GM19452 (cell line): ENCODE measurements around the gene CLPTM1.
"Not testable (repeated sequence)": the region's sequence is repeated elsewhere in the genome, so short reads cannot be mapped to it uniquely, and the experiment has no call there.

Source experiments
- ATAC-seq: cut with Tn5 transposase; IDR thresholded peaks from one replicate; pipeline ENCODE4 v1.9.1; 2021; ENCODE audit not compliant: unreplicated experiment

Gene CLPTM1, protein sequence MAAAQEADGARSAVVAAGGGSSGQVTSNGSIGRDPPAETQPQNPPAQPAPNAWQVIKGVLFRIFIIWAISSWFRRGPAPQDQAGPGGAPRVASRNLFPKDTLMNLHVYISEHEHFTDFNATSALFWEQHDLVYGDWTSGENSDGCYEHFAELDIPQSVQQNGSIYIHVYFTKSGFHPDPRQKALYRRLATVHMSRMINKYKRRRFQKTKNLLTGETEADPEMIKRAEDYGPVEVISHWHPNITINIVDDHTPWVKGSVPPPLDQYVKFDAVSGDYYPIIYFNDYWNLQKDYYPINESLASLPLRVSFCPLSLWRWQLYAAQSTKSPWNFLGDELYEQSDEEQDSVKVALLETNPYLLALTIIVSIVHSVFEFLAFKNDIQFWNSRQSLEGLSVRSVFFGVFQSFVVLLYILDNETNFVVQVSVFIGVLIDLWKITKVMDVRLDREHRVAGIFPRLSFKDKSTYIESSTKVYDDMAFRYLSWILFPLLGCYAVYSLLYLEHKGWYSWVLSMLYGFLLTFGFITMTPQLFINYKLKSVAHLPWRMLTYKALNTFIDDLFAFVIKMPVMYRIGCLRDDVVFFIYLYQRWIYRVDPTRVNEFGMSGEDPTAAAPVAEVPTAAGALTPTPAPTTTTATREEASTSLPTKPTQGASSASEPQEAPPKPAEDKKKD

GRCh38 chr19:44954649-44955504, at the start of gene CLPTM1:
CLPTM1 (plus strand) TSS chr19:44955380; CDS start chr19:44955396, 16 bp downstream.
- ATAC-seq = peak; percentile 75

- ATAC-seq = no peak
Observed at GRCh38 chr19:44905437-44906160, 49.6 kb upstream of the CLPTM1 start, which contains the start of gene APOE. APOE (plus strand) TSS chr19:44905796; CDS start chr19:44906625, 829 bp downstream.

GRCh38 chr19:44907613-44908012, 47.6 kb upstream of the CLPTM1 start:
- ATAC-seq = no peak

DNA sequence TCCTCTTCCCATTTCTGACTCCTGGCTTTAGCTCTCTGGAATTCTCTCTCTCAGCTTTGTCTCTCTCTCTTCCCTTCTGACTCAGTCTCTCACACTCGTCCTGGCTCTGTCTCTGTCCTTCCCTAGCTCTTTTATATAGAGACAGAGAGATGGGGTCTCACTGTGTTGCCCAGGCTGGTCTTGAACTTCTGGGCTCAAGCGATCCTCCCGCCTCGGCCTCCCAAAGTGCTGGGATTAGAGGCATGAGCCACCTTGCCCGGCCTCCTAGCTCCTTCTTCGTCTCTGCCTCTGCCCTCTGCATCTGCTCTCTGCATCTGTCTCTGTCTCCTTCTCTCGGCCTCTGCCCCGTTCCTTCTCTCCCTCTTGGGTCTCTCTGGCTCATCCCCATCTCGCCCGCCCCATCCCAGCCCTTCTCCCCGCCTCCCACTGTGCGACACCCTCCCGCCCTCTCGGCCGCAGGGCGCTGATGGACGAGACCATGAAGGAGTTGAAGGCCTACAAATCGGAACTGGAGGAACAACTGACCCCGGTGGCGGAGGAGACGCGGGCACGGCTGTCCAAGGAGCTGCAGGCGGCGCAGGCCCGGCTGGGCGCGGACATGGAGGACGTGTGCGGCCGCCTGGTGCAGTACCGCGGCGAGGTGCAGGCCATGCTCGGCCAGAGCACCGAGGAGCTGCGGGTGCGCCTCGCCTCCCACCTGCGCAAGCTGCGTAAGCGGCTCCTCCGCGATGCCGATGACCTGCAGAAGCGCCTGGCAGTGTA, 46.9 kb upstream of the CLPTM1 start:
- ATAC-seq = no peak

- no peak for ATAC-seq
Observed at GRCh38 chr19:44908836-44909261, 46.3 kb upstream of the CLPTM1 start.

GRCh38 chr19:44909775-44910174, 45.4 kb upstream of the CLPTM1 start:
- ATAC-seq = no peak

DNA sequence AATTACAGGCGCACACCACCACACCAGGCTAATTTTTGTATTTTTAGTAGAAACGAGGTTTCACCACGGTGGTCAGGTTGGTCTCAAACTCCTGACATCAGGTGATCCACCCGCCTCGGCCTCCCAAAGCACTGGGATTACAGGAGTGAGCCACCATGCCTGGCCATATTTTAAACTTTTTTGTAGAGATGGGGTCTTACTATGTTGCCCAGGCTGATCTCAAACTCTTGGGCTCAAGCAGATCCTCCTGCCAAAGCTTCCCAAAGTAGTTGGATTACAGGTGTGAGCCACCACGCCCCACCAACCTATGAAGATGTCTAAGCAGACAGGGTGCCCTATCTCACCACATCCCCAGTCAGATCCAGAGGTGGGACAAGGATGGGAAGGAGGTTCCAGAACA, 43.3 kb upstream of the CLPTM1 start:
- ATAC-seq = not testable (repeated sequence)

GRCh38 chr19:44912854-44913253, 42.3 kb upstream of the CLPTM1 start:
- ATAC-seq = no peak

DNA sequence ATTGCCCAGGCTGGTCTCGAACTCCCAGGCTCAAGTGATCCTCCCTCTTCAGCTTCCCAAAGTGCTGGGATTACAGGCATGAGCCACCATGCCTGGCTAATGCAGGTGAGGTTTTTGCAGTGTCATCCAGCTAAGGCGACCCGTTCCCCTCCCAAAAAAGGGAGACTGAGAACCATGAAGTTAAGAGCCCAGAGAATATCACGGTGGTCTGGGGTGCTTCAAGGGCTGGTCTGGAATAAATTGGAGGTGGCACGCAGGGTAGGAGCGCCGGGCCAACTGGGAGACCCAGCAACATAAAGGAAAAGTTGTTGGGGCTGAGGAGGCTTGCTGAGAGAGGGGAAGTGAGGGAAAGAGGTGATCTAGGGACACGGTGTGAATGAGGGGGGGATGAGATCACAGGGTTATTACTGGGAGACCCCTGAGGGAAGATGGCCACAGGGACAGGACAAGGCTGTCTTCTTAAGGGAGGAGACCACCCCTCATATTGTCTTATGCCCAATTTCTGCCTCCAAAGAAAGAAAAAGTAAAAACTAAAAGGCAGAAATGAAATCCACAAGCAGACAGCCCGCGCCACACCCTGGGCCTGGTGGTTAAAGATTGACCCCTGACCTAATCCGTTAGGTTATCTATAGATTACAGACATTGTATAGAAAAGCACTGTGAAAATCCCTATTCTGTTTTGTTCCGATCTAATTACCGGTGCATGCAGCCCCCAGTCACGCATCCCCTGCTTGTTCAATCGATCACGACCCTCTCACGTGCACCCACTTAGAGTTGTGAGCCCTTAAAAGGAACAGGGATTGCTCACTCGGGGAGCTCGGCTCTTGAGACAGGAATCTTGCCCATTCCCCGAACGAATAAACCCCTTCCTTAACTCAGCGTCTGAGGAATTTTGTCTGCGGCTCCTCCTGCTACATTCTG, 41.4 kb upstream of the CLPTM1 start:
- ATAC-seq = not testable (repeated sequence)

DNA sequence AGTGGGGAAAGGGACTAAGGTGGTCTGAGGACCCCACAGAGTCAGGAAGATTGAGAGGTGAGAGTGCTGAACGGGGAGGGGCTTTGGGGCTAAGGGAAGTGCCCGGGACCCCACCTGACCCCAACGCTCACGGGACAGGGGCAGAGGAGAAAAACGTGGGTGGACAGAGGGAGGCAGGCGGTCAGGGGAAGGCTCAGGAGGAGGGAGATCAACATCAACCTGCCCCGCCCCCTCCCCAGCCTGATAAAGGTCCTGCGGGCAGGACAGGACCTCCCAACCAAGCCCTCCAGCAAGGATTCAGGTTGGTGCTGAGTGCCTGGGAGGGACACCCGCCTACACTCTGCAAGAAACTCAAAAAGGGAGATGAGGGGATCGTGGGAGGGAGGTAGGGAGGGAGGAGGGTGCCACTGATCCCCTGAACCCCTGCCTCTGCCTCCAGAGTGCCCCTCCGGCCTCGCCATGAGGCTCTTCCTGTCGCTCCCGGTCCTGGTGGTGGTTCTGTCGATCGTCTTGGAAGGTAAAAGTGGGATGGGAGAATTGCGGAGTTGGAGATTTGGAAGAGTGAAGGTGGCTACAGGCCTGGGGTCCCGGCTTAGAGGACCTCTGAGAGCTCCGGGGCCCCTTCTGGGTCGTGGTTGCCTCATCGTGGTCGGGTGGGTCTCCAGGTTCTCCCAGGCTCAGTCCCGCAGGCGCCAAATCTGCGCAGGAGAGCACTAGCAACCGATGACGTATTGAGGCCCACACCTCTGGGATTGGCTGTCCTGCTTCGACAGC, 40.6 kb upstream of the CLPTM1 start, which contains the start of gene APOC1:
APOC1 (plus strand) TSS at position 176 of the 774 bp plus-strand sequence; CDS start at position 460, 284 bp downstream.
- ATAC-seq = peak; percentile 97

DNA sequence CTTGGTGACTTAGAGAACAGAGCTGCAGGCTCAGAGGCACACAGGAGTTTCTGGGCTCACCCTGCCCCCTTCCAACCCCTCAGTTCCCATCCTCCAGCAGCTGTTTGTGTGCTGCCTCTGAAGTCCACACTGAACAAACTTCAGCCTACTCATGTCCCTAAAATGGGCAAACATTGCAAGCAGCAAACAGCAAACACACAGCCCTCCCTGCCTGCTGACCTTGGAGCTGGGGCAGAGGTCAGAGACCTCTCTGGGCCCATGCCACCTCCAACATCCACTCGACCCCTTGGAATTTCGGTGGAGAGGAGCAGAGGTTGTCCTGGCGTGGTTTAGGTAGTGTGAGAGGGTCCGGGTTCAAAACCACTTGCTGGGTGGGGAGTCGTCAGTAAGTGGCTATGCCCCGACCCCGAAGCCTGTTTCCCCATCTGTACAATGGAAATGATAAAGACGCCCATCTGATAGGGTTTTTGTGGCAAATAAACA, 30.9 kb upstream of the CLPTM1 start:
- ATAC-seq = no peak

DNA sequence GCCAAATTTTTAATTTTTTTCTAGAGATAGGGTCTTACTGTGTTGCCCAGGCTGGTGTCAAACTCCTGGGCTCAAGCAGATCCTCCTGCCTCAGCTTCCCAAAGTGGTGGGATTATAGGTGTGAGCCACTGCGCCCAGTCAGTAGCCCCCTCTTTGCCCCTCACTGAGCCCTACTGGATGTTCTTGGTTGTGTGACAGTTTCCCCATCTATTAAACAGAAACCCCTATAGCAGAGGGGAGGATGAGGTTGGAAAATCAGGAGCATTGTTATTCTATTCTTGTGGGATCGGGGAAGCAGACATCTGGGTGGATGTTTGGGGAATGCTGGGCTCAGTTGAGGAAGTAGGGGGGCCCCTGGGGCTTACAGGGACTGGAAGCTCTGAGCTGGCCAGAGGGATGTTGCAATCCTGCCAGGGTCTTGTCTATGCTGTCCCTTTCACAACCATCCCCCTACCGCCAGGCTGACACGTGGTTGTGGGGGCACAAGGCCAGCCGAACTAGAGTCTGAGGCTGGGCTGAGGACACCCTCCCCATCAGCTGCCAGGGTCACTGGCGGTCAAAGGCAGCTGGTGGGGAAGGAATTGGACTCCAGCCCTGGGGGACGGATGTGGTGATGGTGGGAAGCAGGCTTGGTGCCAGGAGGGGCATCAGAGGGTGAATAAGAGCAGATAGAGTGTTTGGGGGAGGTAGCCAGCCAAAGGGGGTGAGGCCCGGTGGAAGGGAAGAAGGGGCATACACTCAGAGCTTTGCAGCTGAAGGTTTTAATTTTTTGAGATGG, 29.9 kb upstream of the CLPTM1 start:
- no peak for ATAC-seq

DNA sequence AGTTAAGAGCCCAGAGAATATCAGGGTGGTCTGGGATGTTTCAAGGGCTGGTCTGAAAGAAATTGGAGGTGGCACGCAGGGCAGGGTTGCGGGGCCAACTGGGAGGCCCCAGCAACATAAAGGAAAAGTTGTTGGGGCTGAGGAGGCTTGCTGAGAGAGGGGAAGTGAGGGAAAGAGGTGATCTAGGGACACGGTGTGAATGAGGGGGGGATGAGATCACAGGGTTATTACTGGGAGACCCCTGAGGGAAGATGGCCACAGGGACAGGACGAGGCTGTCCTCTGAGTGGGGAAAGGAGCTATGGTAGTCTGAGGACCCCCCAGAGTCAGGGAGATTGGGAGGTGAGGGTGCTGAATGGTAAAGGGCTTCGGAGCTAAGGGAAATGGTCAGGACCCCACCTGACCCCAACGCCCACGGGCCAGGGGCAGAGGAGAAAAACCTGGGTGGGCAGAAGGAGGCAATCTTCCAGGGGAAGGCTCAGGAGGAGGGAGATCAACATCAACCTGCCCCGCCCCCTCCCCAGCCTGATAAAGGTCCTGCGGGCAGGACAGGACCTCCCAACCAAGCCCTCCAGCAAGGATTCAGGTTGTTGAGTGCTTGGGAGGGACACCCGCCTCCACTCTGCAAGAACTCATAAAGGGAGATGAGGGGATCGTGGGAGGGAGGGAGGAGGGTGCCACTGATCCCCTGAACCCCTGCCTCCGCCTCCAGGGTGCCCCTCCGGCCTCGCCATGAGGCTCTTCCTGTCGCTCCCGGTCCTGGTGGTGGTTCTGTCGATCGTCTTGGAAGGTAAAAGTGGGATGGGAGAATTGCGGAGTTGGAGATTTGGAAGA, 28.7 kb upstream of the CLPTM1 start:
- not testable (repeated sequence) for ATAC-seq

DNA sequence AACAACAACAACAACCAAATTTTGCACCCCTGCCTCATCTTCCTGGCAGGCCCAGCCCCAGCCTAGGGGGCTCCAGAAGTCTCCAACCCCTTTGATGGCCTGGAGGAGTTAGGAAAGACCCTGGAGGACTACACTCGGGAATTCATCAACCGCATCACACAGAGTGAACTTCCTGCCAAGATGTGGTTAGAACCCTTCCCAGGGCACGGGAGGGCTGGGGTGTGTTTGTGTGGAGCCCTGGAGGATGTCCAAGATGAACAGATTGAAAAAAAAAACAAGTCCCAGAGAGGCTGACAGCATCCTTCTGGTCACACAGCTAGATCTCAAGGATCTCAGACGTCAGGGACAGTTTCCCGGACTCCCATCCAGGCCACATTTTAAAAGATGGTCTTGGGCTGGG, 27.4 kb upstream of the CLPTM1 start:
- no peak for ATAC-seq

- ATAC-seq = no peak
Observed at GRCh38 chr19:44930088-44930487, 25.1 kb upstream of the CLPTM1 start.

DNA sequence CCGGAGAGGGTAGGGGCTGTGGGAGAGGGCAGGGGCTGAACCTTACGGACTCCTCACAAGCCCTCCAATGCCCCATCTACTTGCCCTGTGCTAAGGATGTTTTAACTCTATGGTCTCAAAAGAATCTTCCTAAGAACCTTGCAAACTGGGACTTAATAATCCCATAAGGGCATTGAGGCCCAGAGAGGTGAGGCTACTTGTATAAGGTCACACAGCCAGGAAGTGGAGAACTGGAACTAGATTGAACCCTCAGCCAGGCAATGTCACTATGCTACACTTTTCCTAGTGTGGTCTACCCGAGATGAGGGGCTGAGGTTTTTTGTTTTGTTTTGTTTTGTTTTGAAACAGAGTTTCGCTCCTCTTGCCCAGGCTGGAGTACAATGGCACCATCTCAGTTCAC, 23.6 kb upstream of the CLPTM1 start:
- no peak for ATAC-seq
